Brain microvascular endothelial cell (primary cell): ENCODE data around the gene RELA.

Source experiments
- DNase-seq: peaks from one replicate; pipeline ENCODE4 v3.0.0-alpha.2; 2020
- H3K27ac ChIP-seq: fragments of 250-450 bp; sonication (Bioruptor Pico); 2 replicates; pipeline ENCODE4 v1.5.1; 2020; ENCODE audit warnings: mild to moderate bottlenecking, moderate library complexity
- H3K27me3 ChIP-seq: fragments of 250-450 bp; sonication (Bioruptor Pico); replicated peaks from 2 replicates; pipeline ENCODE4 v1.5.1; 2020; ENCODE audit warnings: mild to moderate bottlenecking
- H3K36me3 ChIP-seq: fragments of 250-450 bp; sonication (Bioruptor Pico); replicated peaks from 2 replicates; pipeline ENCODE4 v1.5.1; 2020; ENCODE audit warnings: mild to moderate bottlenecking
- H3K4me3 ChIP-seq: 2 replicates; pipeline ENCODE4 v1.5.1; 2011; ENCODE audit warnings: low read depth, mild to moderate bottlenecking, control low read depth, low read length, moderate library complexity
- CTCF ChIP-seq: IDR thresholded peaks from 2 replicates; pipeline ENCODE4 v1.5.1; 2011; ENCODE audit warnings: low read depth, mild to moderate bottlenecking, moderate library complexity, low read length, control low read depth, inconsistent platforms; ENCODE audit errors: missing control alignments
- in situ Hi-C: cut with HindIII; loops from 2 replicates; pipeline ENCODE4 v1.10.0; 2017; ENCODE audit warnings: low sequenced_read_pairs, low pct_ligation_motif_present

Gene RELA

GRCh38 chr11:65611028-65611757, 51.5 kb downstream of the RELA start:
- in situ Hi-C loops = no loop called here
- Histone ChIP-seq H3K27me3 (no peaks in the 10 kb centered on the region), H3K36me3 (peaks cover 8% of the 10 kb centered on the region), H3K27ac (no peak overlapping the region), H3K4me3 (peak overlapping the region; percentile 83)
- no peak for DNase-seq
- no peak for TF ChIP-seq CTCF

- Histone ChIP-seq H3K4me3 (no peak overlapping the region), H3K36me3 (peaks cover 15% of the 10 kb centered on the region), H3K27ac (no peak overlapping the region), H3K27me3 (no peaks in the 10 kb centered on the region)
- TF ChIP-seq CTCF = no peak
- in situ Hi-C loops = no loop called here
- no peak for DNase-seq
Observed at GRCh38 chr11:65610404-65610803, 52.3 kb downstream of the RELA start.

GRCh38 chr11:65609665-65610064, 53.1 kb downstream of the RELA start:
- no peak for DNase-seq
- Histone ChIP-seq H3K27me3 (no peaks in the 10 kb centered on the region), H3K4me3 (no peak overlapping the region), H3K27ac (no peak overlapping the region), H3K36me3 (peaks cover 23% of the 10 kb centered on the region)
- TF ChIP-seq CTCF = no peak
- in situ Hi-C loops = no loop called here

- TF ChIP-seq CTCF = no peak
- DNase-seq = no peak
- H3K27ac ChIP-seq = no peak overlapping the region
- in situ Hi-C loops = no loop called here
- H3K4me3 ChIP-seq = no peak overlapping the region
- H3K27me3 ChIP-seq = no peaks in the 10 kb centered on the region
- peaks cover 27% of the 10 kb centered on the region for H3K36me3 ChIP-seq
Observed at GRCh38 chr11:65609229-65609628, 53.5 kb downstream of the RELA start.

GRCh38 chr11:65607614-65608426, 54.9 kb downstream of the RELA start:
- peaks cover 37% of the 10 kb centered on the region for H3K36me3 ChIP-seq
- no peaks in the 10 kb centered on the region for H3K27me3 ChIP-seq
- in situ Hi-C loops = no loop called here
- TF ChIP-seq CTCF = no peak
- no peak for DNase-seq
- peak overlapping the region; percentile 35 for H3K4me3 ChIP-seq
- no peak overlapping the region for H3K27ac ChIP-seq
